ENCODE measurements around the gene POTEF. TPM values are rescaled to one million over a fixed set of nuclear protein-coding genes. Genes with fewer than 3 reads are reported as not detected.
"Not testable (repeated sequence)": the region's sequence is repeated elsewhere in the genome, so short reads cannot be mapped to it uniquely, and the experiment has no call there.

POTEF gene
- total RNA-seq, 3 donors from 2014 or later, result not detected

DNA sequence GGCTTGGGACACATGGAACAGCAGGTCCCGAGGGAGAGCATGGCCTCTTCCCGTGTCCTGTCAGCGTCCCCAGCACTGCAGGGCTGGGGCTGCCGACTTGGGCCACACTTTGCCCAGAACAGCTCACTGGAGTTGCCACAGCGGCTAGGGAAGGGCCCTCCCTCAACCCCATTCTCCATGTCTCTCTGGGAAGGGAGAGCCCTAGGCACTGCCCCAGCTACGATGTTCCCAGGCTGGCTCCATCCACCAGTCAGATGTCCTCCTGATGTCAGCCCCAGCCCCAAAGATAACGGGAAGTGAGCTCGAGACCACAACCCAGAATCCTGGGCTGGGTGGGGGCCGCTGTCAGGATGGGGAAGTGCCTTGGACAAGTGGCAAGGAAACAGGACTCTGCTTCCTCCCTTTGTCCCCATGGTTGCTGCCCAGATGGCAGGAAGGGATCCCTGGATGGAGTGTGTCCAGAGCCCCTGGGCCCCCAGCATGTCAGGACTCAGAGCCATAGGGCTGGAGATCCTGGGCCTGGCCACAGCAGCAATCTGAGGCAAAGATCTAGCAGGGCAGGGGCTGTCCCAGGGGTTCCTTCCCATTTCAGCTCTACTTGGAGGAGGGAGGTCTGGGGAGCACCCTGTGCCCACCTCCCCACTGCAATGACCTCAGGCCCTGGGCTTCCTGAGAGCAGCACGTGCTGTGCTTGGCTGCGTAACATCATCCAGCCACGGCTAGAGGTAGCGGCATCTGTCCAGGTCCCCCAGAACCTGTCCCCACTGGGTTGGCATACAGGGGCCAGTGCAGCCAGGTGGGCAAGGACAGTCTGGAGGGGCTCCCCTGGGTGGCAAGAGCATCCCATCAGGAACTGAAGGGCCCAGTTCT is 13.6 kb upstream of the POTEF start:
- peaks cover 10% of the 10 kb centered on the region for H3K27me3 Mint-ChIP-seq (ENCODE audit: low read depth)
- not testable (repeated sequence) for H3K9me3 Mint-ChIP-seq; ATAC-seq; DNase-seq; H3K4me3 Mint-ChIP-seq; H3K4me1 Mint-ChIP-seq (ENCODE audit: low read depth); H3K36me3 Mint-ChIP-seq (ENCODE audit: insufficient read depth)

DNA sequence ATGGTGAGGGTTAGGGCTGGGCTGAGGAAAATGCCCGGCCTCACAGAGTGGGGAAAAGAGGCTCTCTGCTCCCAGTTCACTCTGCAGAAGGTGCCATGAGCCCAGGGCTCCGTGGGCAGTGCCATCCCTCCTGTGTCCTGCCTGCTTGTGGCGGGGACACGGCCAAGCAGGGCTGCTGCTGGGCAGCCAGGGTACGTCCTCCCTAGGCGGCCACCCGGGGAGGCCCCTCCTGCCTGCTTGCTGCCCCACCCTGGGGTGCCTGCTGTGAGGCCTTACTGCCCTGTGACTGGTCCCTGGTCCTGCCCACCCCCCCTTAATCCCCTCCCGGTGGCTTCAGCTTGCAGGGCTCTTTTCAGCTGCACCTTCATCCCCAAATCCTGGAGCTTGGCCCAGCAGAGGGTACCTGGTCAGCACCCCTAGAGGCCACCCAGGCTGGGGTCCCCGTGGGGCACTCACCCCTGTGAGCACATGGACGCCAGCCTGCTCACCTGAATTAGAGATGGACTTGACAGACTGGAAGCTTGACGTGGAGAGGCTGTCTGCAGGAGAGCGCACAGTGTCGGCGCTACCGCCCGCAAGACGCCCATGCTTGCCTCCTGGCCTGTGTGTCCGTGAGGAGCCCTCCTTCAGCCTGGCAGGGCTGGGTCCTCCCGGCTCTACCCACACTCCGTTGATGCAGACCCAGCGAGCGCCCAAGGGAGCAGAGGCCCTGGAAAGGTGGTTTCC is 12.8 kb upstream of the POTEF start:
- H3K4me3 Mint-ChIP-seq; DNase-seq; H3K36me3 Mint-ChIP-seq (ENCODE audit: insufficient read depth); ATAC-seq; H3K9me3 Mint-ChIP-seq; H3K4me1 Mint-ChIP-seq (ENCODE audit: low read depth): not testable (repeated sequence)
- H3K27me3 Mint-ChIP-seq (ENCODE audit: low read depth), result peaks cover 10% of the 10 kb centered on the region

DNA sequence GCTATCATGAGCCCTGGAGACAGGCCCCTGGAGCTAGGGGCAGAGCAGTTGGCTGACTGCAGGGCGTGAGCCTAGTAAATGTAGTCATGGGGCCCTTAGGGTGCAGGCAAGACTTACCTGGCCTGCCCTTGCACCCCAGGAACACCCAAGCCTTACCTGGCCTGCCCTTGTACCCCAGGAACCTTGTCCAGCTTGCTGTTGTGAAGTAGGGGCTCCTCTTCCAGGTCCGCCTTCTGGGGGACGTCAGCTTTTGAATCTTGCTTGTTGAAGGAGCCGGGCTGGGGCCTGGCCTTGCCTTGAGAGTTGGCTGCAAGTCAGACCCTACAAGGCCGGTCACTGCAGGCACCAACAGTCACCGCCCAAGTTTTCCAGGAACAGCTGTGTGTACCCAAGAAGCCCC is 12.0 kb upstream of the POTEF start:
- peaks cover 10% of the 10 kb centered on the region for H3K27me3 Mint-ChIP-seq (ENCODE audit: low read depth)
- ATAC-seq; H3K4me3 Mint-ChIP-seq; H3K4me1 Mint-ChIP-seq (ENCODE audit: low read depth); H3K9me3 Mint-ChIP-seq; DNase-seq; H3K36me3 Mint-ChIP-seq (ENCODE audit: insufficient read depth): not testable (repeated sequence)

DNA sequence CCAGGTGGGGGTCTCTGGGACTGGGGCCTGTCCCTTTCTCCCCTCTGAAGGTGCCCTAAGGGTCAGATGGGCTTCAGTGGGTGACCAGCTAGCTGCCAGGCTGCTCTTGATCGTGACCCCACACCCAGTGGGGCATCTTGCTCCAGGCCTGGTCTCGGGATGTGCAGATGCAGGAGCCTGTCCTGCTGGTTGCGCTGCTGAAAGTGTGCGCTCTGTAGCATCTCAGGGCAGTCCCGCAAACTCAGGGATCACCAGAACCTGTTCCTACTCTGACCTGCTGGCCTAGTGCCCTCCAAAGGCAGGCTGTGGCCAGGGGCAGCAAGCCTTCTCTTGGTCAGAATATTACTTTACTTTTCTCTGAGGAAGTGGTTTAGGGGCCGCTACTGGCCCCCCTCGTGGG is 11.5 kb upstream of the POTEF start:
- H3K27me3 Mint-ChIP-seq (ENCODE audit: low read depth), result peaks cover 10% of the 10 kb centered on the region
- not testable (repeated sequence) for DNase-seq; H3K9me3 Mint-ChIP-seq; H3K4me1 Mint-ChIP-seq (ENCODE audit: low read depth); ATAC-seq; H3K36me3 Mint-ChIP-seq (ENCODE audit: insufficient read depth); H3K4me3 Mint-ChIP-seq

DNA sequence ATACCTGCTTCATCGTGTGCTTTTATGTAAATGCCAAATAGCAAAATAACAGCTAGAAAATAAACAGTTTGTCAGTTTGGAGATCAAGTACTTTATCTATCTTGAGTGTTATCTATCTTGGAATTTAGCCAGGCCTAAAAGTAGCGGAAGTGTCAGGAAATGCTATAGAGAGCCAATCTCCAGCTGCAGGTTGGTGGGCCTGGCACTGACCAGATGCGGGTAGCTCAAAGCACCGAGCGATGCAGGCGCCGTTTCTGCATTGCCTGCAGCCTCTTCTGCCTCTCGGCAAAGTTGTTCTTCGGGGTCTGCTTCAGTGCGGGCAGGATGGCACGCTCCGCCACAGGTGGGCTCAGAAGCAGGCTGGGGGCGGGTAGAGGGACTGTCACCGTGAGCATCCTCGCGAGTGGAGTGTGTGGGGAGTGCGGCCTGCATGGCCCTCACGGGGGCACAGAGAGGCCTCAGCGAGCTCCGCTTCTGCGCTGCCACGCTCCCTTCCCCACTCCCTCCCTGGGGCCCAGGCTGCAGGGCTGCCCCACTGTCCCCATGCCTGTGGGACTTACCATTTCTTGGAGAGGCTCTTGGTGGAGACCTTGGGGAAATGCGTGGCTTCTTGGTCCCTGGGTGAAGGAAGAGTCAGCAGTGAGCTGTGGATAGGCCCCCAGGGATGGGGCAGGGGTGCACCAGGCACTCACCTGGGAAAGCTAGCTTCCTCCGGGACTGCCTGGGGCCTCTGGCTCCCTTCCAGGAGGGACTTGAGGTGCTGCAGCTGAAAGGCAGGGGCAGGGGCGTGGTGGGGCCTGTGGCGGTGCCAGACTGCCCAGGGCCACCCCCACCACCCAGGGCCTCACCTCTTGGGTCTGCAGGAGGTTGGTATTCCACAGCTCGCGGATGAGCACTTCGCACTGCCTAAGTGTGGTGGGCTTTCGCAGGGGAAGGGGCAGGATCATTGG is 10.6 kb upstream of the POTEF start:
- not testable (repeated sequence) for ATAC-seq; H3K36me3 Mint-ChIP-seq (ENCODE audit: insufficient read depth); H3K4me3 Mint-ChIP-seq; H3K4me1 Mint-ChIP-seq (ENCODE audit: low read depth); H3K27me3 Mint-ChIP-seq (ENCODE audit: low read depth); DNase-seq; H3K9me3 Mint-ChIP-seq

DNA sequence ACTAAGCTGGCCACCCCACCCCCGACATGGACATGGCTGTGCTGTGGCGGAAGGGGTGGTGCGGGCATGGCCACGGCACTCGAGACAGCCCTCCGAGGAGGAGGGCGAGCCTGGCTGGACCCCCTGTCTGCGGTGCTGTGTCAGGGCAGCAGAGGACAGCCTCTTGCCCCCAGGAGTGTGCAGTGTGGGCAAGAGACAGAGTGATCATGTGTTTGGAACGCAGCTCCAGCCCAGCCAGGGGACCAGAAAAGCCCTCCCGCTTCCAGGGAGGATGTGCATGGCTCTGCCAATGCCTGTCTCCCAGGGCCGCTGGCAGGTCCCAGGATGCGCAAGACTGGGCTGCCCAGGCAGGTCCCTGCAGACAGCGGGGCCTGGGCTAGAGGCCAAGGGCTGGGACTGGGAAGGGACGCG is 9.8 kb upstream of the POTEF start:
- H3K27me3 Mint-ChIP-seq (ENCODE audit: low read depth); H3K36me3 Mint-ChIP-seq (ENCODE audit: insufficient read depth); ATAC-seq; DNase-seq; H3K9me3 Mint-ChIP-seq; H3K4me1 Mint-ChIP-seq (ENCODE audit: low read depth); H3K4me3 Mint-ChIP-seq: not testable (repeated sequence)

DNA sequence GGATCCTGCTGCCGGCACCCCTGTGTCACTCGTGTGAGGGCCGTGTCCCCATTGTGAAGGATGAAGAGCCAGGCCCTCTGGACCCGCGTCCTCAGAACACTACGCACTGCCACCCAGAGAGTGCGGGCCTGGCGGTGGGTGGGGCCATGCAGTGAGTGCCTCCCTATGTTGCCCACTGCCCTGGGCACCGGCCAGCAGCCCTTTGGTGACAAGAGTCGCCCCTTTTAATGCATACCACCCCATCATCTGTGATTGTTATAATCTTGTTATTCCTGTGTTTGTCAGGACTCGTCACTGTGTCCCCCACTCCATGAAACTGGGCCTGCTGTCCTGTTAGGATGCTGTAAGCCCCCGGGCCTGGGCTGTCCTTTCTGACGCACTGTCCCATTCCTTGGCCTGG is 9.3 kb upstream of the POTEF start:
- not testable (repeated sequence) for H3K27me3 Mint-ChIP-seq (ENCODE audit: low read depth); H3K4me1 Mint-ChIP-seq (ENCODE audit: low read depth); DNase-seq; H3K9me3 Mint-ChIP-seq; ATAC-seq; H3K4me3 Mint-ChIP-seq; H3K36me3 Mint-ChIP-seq (ENCODE audit: insufficient read depth)

DNA sequence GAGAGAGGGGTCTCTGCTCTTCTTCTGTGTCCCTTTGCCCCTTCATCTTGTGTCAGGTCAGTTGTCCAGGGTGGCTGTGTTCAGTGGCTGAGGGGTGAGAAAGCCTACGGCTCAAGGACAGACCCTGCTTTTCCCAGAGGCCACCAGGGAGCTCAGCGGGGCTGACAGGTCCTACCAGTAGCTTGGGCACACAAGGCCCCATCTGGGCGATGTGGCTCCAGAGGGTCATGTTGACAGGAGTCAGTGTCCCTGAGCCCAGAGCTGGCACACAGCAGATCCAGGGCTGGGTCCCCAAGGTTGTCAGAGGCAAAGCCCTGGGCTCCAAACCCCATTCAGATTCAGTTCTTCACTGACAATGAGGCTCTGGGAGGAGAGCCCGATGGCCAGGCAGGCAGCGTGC is 8.1 kb upstream of the POTEF start:
- not testable (repeated sequence) for H3K4me1 Mint-ChIP-seq (ENCODE audit: low read depth); H3K9me3 Mint-ChIP-seq; DNase-seq; H3K36me3 Mint-ChIP-seq (ENCODE audit: insufficient read depth); H3K27me3 Mint-ChIP-seq (ENCODE audit: low read depth); ATAC-seq; H3K4me3 Mint-ChIP-seq

DNA sequence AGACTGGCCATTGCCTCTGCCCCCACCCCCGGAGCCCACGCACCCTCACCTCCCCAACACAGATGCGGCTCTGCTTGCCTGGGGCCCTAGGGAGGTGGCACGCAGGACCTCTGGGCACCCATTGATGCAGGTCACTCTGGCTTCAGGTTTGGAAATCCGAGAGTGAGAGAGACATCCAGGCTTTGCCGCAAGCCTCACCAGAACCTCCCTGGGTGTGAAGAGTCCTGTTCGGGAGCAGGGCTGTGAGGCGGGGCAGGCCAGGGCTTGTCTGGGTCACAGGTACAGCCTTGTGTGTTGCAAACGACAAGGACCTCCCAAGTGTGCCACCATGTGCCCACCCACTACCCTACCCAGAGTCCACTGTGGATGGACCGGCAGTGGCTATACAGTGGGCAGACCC is 7.5 kb upstream of the POTEF start:
- not testable (repeated sequence) for H3K36me3 Mint-ChIP-seq (ENCODE audit: insufficient read depth); H3K4me3 Mint-ChIP-seq; H3K9me3 Mint-ChIP-seq; H3K4me1 Mint-ChIP-seq (ENCODE audit: low read depth); DNase-seq; H3K27me3 Mint-ChIP-seq (ENCODE audit: low read depth); ATAC-seq

DNA sequence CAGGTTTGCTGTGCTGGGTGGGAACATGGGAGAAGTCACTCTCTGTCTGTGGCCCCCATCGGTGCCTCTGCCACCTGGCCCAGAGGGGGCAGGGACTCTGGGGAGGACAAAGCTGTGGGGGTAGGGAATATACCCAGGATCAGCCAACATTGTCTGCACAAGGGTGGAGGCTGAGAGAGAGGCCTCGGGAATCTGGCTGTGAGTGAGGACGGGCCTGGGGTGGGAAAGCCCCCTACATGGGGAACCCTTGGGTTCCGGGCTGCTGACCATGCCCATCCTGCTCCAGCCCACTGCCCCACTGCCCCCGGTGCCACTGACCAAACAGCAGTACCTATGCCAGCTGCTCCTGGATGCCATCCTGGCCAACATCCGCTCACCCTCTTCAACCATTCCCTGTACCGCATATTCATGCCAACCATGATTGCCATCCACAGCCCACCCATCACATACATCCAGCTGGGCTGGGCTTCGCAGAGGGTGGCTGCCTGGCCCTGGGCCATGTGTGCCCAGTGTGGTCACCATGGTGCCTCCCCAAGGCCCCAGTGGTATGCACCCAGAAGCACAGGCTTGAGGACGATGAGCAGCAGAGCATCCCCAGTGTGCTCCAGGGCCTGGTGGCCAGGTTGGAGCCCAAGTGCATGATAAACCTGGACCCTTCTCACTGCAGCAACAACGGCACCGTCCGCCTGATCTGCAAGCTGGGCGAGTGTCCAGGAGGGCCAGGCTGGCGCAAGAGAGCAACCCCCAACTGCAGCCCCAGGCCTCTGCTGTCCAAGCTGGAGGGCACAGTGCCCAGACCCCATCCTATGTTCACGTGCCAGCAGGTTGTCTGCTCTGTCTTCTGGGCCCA is 6.9 kb upstream of the POTEF start:
- no peaks in the 10 kb centered on the region for H3K36me3 Mint-ChIP-seq (ENCODE audit: insufficient read depth)
- H3K9me3 Mint-ChIP-seq, result no peaks in the 10 kb centered on the region
- DNase-seq (no peak), ATAC-seq (no peak)
- H3K27me3 Mint-ChIP-seq (ENCODE audit: low read depth), result no peaks in the 10 kb centered on the region
- no peak overlapping the region for H3K4me3 Mint-ChIP-seq
- H3K4me1 Mint-ChIP-seq (ENCODE audit: low read depth), result no peaks in the 10 kb centered on the region

DNA sequence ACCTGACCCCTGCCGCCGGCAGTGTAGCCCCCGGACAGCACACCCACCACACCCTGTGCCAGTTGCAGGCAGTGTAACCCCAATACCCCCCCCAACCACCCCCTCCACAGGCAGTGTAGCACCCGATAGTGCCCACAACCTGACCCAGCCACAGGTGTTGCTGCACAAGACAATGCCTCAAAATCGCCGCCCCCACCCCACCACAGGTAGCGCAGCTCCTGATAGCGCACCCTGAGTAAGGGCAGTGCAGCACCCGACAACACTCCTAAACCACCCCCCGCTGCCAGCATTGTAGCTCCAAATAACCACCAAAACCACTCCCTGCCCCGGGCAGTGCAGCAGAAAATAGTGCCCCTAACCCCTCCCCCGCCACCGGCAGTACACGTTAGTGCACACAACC is 558 bp downstream of the POTEF start:
- not testable (repeated sequence) for H3K27me3 Mint-ChIP-seq (ENCODE audit: low read depth); H3K4me3 Mint-ChIP-seq; ATAC-seq; H3K9me3 Mint-ChIP-seq; DNase-seq; H3K36me3 Mint-ChIP-seq (ENCODE audit: insufficient read depth); H3K4me1 Mint-ChIP-seq (ENCODE audit: low read depth)

DNA sequence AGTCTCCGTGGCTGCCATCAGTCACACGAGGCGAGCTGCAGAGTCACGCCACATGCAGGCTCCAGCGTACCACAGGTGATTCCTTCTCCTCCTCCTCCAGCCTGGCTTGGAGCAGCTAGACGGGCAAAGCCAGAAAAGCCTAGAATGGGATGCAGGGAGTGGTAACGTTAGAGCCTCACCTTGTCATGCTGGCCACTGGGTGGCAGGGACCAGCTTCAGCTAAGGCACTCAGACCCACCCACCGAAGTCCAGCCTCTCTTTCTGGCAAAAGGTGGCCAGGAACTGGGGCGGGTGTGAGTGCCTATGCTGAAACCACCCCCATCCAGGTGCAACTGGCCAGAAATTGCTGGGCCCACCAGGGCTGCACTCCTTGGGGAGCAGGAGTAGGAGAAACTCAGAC is 1.3 kb downstream of the POTEF start:
- not testable (repeated sequence) for H3K4me3 Mint-ChIP-seq; H3K9me3 Mint-ChIP-seq; ATAC-seq; DNase-seq; H3K4me1 Mint-ChIP-seq (ENCODE audit: low read depth); H3K36me3 Mint-ChIP-seq (ENCODE audit: insufficient read depth); H3K27me3 Mint-ChIP-seq (ENCODE audit: low read depth)

DNA sequence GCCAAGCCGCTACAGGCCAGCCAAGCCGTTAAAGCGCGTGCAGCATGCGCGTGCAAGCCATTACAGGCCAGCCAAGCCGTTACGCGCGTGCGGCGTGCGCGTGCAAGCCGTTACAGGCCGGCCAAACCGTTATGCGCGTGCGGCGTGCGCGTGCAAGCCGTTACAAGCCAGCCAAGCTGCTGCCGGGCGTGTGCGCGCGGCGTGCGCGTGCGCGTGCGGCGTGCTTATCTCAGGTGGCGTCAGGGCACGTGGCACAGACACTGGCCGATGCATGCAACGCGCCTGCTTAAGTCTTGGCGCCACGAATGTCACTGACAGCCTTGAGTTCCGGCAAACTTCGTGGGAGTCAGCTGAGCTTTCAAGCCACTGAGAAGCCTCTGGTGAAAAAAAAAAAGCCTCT is 8.1 kb downstream of the POTEF start:
- ATAC-seq; DNase-seq; H3K4me3 Mint-ChIP-seq; H3K9me3 Mint-ChIP-seq; H3K27me3 Mint-ChIP-seq (ENCODE audit: low read depth); H3K4me1 Mint-ChIP-seq (ENCODE audit: low read depth); H3K36me3 Mint-ChIP-seq (ENCODE audit: insufficient read depth): not testable (repeated sequence)
